ENCODE data around the gene ERCC1.
"Not testable (repeated sequence)": the region's sequence is repeated elsewhere in the genome, so short reads cannot be mapped to it uniquely, and the experiment has no call there.

Gene ERCC1

GRCh38 chr19:45451850-45452387, 28.2 kb upstream of the ERCC1 start:
- DNase-seq, result no peak

GRCh38 chr19:45451131-45451849, 27.6 kb upstream of the ERCC1 start:
- no peak for DNase-seq

GRCh38 chr19:45450012-45450333, 26.3 kb upstream of the ERCC1 start:
- DNase-seq, result peak; percentile 26

GRCh38 chr19:45448887-45449299, 25.2 kb upstream of the ERCC1 start:
- DNase-seq, result no peak

GRCh38 chr19:45448425-45448756, 24.7 kb upstream of the ERCC1 start:
- DNase-seq, result no peak

- DNase-seq, result no peak
These were observed 23.2 kb upstream of the ERCC1 start for GRCh38 chr19:45446944-45447343.

GRCh38 chr19:45446295-45446694, 22.6 kb upstream of the ERCC1 start:
- peak; percentile 28 for DNase-seq

- DNase-seq, result no peak
These were observed 21.4 kb upstream of the ERCC1 start for GRCh38 chr19:45445139-45445538.

- no peak for DNase-seq
These were observed 20.8 kb upstream of the ERCC1 start for GRCh38 chr19:45444318-45445041.

- DNase-seq, result no peak
These were observed 20.0 kb upstream of the ERCC1 start for GRCh38 chr19:45443462-45444317.

GRCh38 chr19:45442778-45443461, 19.2 kb upstream of the ERCC1 start:
- no peak for DNase-seq

GRCh38 chr19:45442408-45442777, 18.7 kb upstream of the ERCC1 start:
- no peak for DNase-seq

- no peak for DNase-seq
These were observed 17.3 kb upstream of the ERCC1 start for GRCh38 chr19:45440873-45441654.

- no peak for DNase-seq
These were observed 16.5 kb upstream of the ERCC1 start for GRCh38 chr19:45440259-45440638.

- peak; percentile 77 for DNase-seq
These were observed 16.0 kb upstream of the ERCC1 start for GRCh38 chr19:45439569-45440258.

GRCh38 chr19:45439190-45439568, 15.5 kb upstream of the ERCC1 start:
- no peak for DNase-seq

GRCh38 chr19:45437328-45437727, 13.6 kb upstream of the ERCC1 start:
- DNase-seq, result no peak

GRCh38 chr19:45432543-45432942, 8.8 kb upstream of the ERCC1 start:
- not testable (repeated sequence) for DNase-seq

GRCh38 chr19:45431008-45431407, 7.3 kb upstream of the ERCC1 start:
- DNase-seq, result not testable (repeated sequence)

GRCh38 chr19:45429896-45430295, 6.2 kb upstream of the ERCC1 start:
- not testable (repeated sequence) for DNase-seq

- no peak for DNase-seq
These were observed 4.9 kb upstream of the ERCC1 start for GRCh38 chr19:45428384-45429231.
